Activated T-cell treated with anti-CD3 and anti-CD28 coated beads for 4 hours (primary cell): Measurements from ENCODE around the gene TUBGCP3.
"Not testable (repeated sequence)": the region's sequence is repeated elsewhere in the genome, so short reads cannot be mapped to it uniquely, and the experiment has no call there.

Experiments used
- DNase-seq: peaks from one replicate; pipeline ENCODE4 v3.0.0-alpha.2; 2020

Gene TUBGCP3

GRCh38 chr13:112522578-112522977 is 65.4 kb downstream of the TUBGCP3 start:
- no peak for DNase-seq

GRCh38 chr13:112521073-112521685 is 66.8 kb downstream of the TUBGCP3 start:
- no peak for DNase-seq

GRCh38 chr13:112519517-112520060 is 68.4 kb downstream of the TUBGCP3 start:
- DNase-seq = no peak

GRCh38 chr13:112516218-112516617 is 71.7 kb downstream of the TUBGCP3 start:
- no peak for DNase-seq

- DNase-seq = no peak
These were observed 74.2 kb downstream of the TUBGCP3 start for GRCh38 chr13:112513761-112514160.

GRCh38 chr13:112510987-112511685 is 76.8 kb downstream of the TUBGCP3 start:
- no peak for DNase-seq

- no peak for DNase-seq
These were observed 77.8 kb downstream of the TUBGCP3 start for GRCh38 chr13:112510002-112510780.

- no peak for DNase-seq
These were observed 78.8 kb downstream of the TUBGCP3 start for GRCh38 chr13:112509190-112509589.

- no peak for DNase-seq
These were observed 81.9 kb downstream of the TUBGCP3 start for GRCh38 chr13:112506046-112506445.

- no peak for DNase-seq
These were observed 91.8 kb downstream of the TUBGCP3 start for GRCh38 chr13:112496166-112496565.

- no peak for DNase-seq
These were observed 92.5 kb downstream of the TUBGCP3 start for GRCh38 chr13:112495465-112495864.

- DNase-seq = no peak
These were observed 98.8 kb downstream of the TUBGCP3 start for GRCh38 chr13:112489199-112489598.

GRCh38 chr13:112488343-112489050 is 99.5 kb downstream of the TUBGCP3 start:
- not testable (repeated sequence) for DNase-seq

- DNase-seq = no peak
These were observed 100.8 kb downstream of the TUBGCP3 start for GRCh38 chr13:112487127-112487517.

GRCh38 chr13:112486386-112487126 is 101.4 kb downstream of the TUBGCP3 start:
- no peak for DNase-seq

- not testable (repeated sequence) for DNase-seq
These were observed 102.1 kb downstream of the TUBGCP3 start for GRCh38 chr13:112485814-112486213.

- no peak for DNase-seq
These were observed 104.7 kb downstream of the TUBGCP3 start for GRCh38 chr13:112483299-112483698.

- no peak for DNase-seq
These were observed 106.5 kb downstream of the TUBGCP3 start for GRCh38 chr13:112481458-112481857.

GRCh38 chr13:112479389-112479788 is 108.6 kb downstream of the TUBGCP3 start:
- DNase-seq = no peak

- DNase-seq = no peak
These were observed 110.8 kb downstream of the TUBGCP3 start for GRCh38 chr13:112477070-112477619.

- no peak for DNase-seq
These were observed 112.1 kb downstream of the TUBGCP3 start for GRCh38 chr13:112475889-112476288.

- DNase-seq = no peak
These were observed 113.1 kb downstream of the TUBGCP3 start for GRCh38 chr13:112474869-112475268.
